ENCODE results near the gene ASXL1. TPM values are rescaled to one million over a fixed set of nuclear protein-coding genes. Genes with fewer than 3 reads are reported as not detected.

Gene ASXL1
- total and polyA plus RNA-seq, 9 of the 15 experiments (the other 6 are each of a cell fraction or from before 2014, with no cell fraction given), result 6.5 to 65.3 (median 32.3) TPM

DNA sequence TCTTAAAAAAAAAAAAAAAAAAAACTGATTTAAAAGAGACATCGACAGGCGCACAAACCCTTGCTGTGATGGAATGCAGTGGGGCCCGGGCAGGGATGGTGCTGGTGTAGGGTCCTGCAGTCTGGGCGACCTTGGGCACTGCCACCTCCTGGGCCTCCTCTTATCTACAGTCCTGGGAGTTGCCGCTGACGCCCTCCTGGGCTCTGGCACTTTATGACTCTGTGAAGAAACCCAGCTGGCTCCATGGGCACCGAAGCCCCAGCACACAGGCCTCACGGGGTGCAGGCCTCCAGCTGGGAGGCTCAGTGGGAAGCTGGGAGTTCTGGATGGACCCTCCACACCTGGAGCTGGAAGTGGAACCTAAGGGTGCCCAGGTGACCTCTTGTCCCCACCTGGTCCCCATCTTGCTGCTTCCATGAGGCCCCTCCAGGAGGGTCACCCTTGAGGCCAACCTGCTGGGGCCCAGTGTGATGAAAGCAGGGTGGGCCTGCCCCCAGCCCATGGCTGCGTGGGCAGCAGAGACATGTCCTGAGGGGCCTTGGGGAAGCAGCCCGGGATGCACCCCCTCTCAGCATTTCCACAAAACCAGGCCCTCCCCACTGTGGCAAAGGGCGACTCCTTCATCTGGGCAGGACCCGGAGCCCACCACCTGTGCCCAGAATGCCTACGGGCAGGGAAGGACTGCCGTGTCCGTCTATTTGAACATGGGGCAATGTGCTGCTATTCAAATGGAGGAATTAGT lies 104.9 kb downstream of the ASXL1 start:
- no peak overlapping the region for H2AFZ ChIP-seq (ENCODE audit: low read depth, low read length)
- H3K9me3 ChIP-seq (replicated peaks; ENCODE audit: control insufficient read depth, insufficient read depth, low read depth, low read length), result no peaks in the 10 kb centered on the region
- no peak overlapping the region for H3K4me3 ChIP-seq
- no peaks in the 10 kb centered on the region for H3K9me1 ChIP-seq (ENCODE audit: control insufficient read depth, insufficient read depth, low read length)
- DNase-seq (ENCODE audit: extremely low read depth in 1 of 4, low spot score in 3 of 4), result no peak
- intact Hi-C loops (cut with micrococcal nuclease), result no loop called here
- ChIA-PET POLR2A (no interaction called here), CTCF (ENCODE audit: low intra/inter-chr PET ratio) (no interaction called here)
- BruUV-seq (replicated peaks), result no TSS peak
- H3K79me2 ChIP-seq (ENCODE audit: control insufficient read depth, insufficient read depth, low read length), result peaks cover 3% of the 10 kb centered on the region; the same call in 2 of the 3 replicates
- H3K4me2 ChIP-seq (ENCODE audit: insufficient read depth, low read length), result no peak overlapping the region
- peaks cover 0 to 73% of the 10 kb centered on the region in 2 experiments; a peak in 2 of 5 replicates for H3K4me1 ChIP-seq (replicated peaks in 1 of 2; ENCODE audit: control insufficient read depth in 2 of 2, insufficient read depth in 2 of 2, low read length in 2 of 2)
- H3K27me3 ChIP-seq (ENCODE audit: control insufficient read depth in 2 of 2, insufficient read depth in 2 of 2, low read length in 2 of 2), result no peaks in the 10 kb centered on the region
- peaks cover 5% of the 10 kb centered on the region; the same call in 1 of the 2 replicates for H4K20me1 ChIP-seq (replicated peaks; ENCODE audit: control insufficient read depth, insufficient read depth, low read length)
- no peak for FAIRE-seq
- TF ChIP-seq NFYB (IDR thresholded peaks at IDR 0.05; ENCODE audit: extremely low read depth, insufficient read length) (no peak), ARID1B (IDR thresholded peaks at IDR 0.05) (no peak), DNMT1 (IDR thresholded peaks at IDR 0.05) (no peak)
- WGBS (ENCODE audit: insufficient coverage, low coverage, missing lambda C conversion rate), result 100% methylated on average over 8 of the region's 15 CpGs
- no peak for ATAC-seq
- peaks cover 63% of the 10 kb centered on the region; the same call in 2 of the 3 replicates for H3K36me3 ChIP-seq (ENCODE audit: control insufficient read depth, insufficient read depth, low read length)
- H3K9ac ChIP-seq (ENCODE audit: insufficient read depth in 1 of 2, low read depth in 2 of 2, low read length in 2 of 2), result no peak overlapping the region; a peak in 1 of 4 replicates
- H3K27ac ChIP-seq (ENCODE audit: extremely low read depth, low read depth, low read length), result no peak overlapping the region
- in situ Hi-C loops (cut with MboI), result no loop called here

DNA sequence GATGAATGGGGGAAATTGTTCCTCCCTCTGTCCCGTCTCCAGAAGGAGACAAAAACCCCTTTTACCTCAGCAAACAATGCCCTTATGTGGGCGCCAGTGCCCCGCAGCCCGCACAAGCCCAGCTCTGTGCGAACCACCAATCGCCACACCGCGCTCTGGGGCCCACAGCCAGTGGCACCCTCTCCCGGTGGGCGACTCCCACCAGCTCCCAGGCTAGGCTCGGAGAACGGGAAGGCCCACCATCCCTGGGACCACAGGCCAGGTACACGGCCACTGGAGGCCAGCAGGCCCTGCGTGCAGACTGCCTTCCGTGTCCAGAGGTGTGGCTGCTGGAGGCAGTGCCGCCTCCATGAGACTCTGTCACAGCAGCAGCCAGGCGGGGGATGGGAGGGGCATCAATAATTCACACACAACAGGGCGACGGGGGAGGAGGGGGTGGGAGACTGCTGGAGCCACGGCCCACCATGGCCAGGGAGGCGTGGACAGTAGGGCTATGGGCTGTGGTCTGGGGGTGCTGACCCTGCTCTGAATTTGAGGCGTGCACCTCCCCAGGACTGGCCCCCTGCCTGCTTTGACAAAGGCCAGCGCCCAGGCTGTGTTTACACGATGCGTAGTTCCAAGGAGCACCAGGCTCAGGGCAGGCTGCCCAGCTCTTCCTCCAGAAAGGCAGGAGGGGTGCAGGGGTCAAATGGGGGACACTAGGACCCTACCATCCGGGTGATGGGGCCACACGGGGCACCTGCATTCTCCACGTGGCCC lies 105.7 kb downstream of the ASXL1 start:
- Histone ChIP-seq H3K4me2 (ENCODE audit: insufficient read depth, low read length) (no peak overlapping the region), H3K9me3 (replicated peaks; ENCODE audit: control insufficient read depth, insufficient read depth, low read depth, low read length) (no peaks in the 10 kb centered on the region), H3K4me1 (replicated peaks in 1 of 2; ENCODE audit: control insufficient read depth in 2 of 2, insufficient read depth in 2 of 2, low read length in 2 of 2) (peaks cover 0 to 69% of the 10 kb centered on the region in 2 experiments; a peak in 2 of 5 replicates), H3K4me3 (no peak overlapping the region), H3K27me3 (ENCODE audit: control insufficient read depth in 2 of 2, insufficient read depth in 2 of 2, low read length in 2 of 2) (no peaks in the 10 kb centered on the region), H3K27ac (ENCODE audit: extremely low read depth, low read depth, low read length) (no peak overlapping the region), H3K36me3 (ENCODE audit: control insufficient read depth, insufficient read depth, low read length) (peaks cover 65% of the 10 kb centered on the region; the same call in 2 of the 3 replicates), H3K9me1 (ENCODE audit: control insufficient read depth, insufficient read depth, low read length) (no peaks in the 10 kb centered on the region), H4K20me1 (replicated peaks; ENCODE audit: control insufficient read depth, insufficient read depth, low read length) (peaks cover 5% of the 10 kb centered on the region; the same call in 1 of the 2 replicates), H3K79me2 (ENCODE audit: control insufficient read depth, insufficient read depth, low read length) (peaks cover 9% of the 10 kb centered on the region; the same call in 2 of the 3 replicates), H2AFZ (ENCODE audit: low read depth, low read length) (no peak overlapping the region), H3K9ac (ENCODE audit: insufficient read depth in 1 of 2, low read depth in 2 of 2, low read length in 2 of 2) (peak overlapping the region in 1 of 2 experiments; percentile 43; a peak in 1 of 4 replicates)
- intact Hi-C loops (cut with micrococcal nuclease) (no loop called here), in situ Hi-C loops (cut with MboI) (no loop called here)
- no TSS peak for BruUV-seq (replicated peaks)
- FAIRE-seq (no peak), ATAC-seq (no peak), DNase-seq (ENCODE audit: extremely low read depth in 1 of 4, low spot score in 3 of 4) (no peak)
- CTCF ChIA-PET (ENCODE audit: low intra/inter-chr PET ratio), result no interaction called here
- 90% methylated on average over 18 of the region's 28 CpGs for WGBS (ENCODE audit: insufficient coverage, low coverage, missing lambda C conversion rate)
- POLR2A ChIA-PET, result no interaction called here
- TF ChIP-seq RBM22 (IDR thresholded peaks at IDR 0.05; ENCODE audit: low read depth, low read length, poor library complexity, severe bottlenecking) (peak; percentile 11), TAF7 (tag; IDR thresholded peaks at IDR 0.05) (no peak), POLR2G (IDR thresholded peaks at IDR 0.05; ENCODE audit: low read depth, low read length) (peak; percentile 57; the same call in 1 of the 2 replicates)
